Measurements from ENCODE around the gene SLAMF8. TPM values are rescaled to one million over a fixed set of nuclear protein-coding genes. Genes with fewer than 3 reads are reported as not detected.

The SLAMF8 gene
- total RNA-seq, 1 experiment from 2014 or later, result not detected

DNA sequence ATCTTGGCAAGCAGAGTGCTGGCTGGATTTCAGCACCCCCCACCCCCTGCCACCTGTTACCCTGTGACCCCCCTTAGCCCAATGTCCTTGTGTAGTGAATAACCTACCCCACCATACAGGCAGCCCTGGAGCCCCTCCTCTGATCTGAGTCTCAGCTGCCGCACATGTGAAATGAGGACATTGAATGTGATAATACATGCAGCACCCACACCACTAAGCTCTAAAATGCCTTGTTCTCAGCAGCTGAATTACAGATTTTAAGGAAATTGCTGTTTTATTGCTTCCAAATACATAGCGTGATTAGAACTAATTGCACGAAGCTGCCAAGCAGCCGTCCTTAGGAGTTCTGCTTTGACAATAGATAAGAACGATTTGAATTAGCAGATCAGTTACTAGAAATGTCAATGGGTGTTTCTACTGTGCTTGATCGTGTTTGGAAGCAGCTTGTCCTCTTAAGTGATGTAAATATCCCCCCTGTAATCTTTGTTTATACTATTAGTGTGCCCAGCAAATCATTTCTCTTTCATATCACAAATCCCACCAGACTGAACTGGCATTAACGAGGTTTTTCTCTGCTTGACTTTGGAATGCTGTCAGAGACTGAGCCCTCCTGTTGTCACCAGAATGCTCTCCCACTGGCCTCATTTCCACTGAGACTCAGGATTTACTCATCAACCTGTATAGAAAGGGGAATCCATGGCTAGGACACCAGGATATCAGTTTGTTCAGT, 4.9 kb downstream of the SLAMF8 start:
- no TSS peak for BruUV-seq (replicated peaks)
- TF ChIP-seq, protein P1, sequence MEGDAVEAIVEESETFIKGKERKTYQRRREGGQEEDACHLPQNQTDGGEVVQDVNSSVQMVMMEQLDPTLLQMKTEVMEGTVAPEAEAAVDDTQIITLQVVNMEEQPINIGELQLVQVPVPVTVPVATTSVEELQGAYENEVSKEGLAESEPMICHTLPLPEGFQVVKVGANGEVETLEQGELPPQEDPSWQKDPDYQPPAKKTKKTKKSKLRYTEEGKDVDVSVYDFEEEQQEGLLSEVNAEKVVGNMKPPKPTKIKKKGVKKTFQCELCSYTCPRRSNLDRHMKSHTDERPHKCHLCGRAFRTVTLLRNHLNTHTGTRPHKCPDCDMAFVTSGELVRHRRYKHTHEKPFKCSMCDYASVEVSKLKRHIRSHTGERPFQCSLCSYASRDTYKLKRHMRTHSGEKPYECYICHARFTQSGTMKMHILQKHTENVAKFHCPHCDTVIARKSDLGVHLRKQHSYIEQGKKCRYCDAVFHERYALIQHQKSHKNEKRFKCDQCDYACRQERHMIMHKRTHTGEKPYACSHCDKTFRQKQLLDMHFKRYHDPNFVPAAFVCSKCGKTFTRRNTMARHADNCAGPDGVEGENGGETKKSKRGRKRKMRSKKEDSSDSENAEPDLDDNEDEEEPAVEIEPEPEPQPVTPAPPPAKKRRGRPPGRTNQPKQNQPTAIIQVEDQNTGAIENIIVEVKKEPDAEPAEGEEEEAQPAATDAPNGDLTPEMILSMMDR (IDR thresholded peaks at IDR 0.05; ENCODE audit: unreplicated experiment), result no peak
- CTCF ChIA-PET, result interaction anchor here (0.7 to 7.1 kb wide), 6 partner anchors 8 to 698 kb away, joined by 3 to 54 read pairs (median 6); no protein-coding TSS in a partner anchor
- no peaks in the 10 kb centered on the region for H3K27me3 Mint-ChIP-seq (ENCODE audit: insufficient read depth, unreplicated experiment)
- no peaks in the 10 kb centered on the region for H3K9me3 Mint-ChIP-seq (ENCODE audit: unreplicated experiment)
- H3K36me3 Mint-ChIP-seq (ENCODE audit: insufficient read depth, unreplicated experiment), result no peaks in the 10 kb centered on the region
- DNase-seq (ENCODE audit: unreplicated experiment), result no peak
- H3K27ac Mint-ChIP-seq (ENCODE audit: low read depth, unreplicated experiment), result no peak overlapping the region
- POLR2A ChIA-PET, result interaction anchor here (1.1 to 1.6 kb wide), 2 partner anchors 14 to 19 kb away, joined by 3 to 4 read pairs; no protein-coding TSS in a partner anchor
- H3K4me3 Mint-ChIP-seq (ENCODE audit: unreplicated experiment), result no peak overlapping the region
- intact Hi-C loops (cut with micrococcal nuclease), result no loop called here
- H3K4me1 Mint-ChIP-seq (ENCODE audit: insufficient read depth, unreplicated experiment), result peaks cover 2% of the 10 kb centered on the region

DNA sequence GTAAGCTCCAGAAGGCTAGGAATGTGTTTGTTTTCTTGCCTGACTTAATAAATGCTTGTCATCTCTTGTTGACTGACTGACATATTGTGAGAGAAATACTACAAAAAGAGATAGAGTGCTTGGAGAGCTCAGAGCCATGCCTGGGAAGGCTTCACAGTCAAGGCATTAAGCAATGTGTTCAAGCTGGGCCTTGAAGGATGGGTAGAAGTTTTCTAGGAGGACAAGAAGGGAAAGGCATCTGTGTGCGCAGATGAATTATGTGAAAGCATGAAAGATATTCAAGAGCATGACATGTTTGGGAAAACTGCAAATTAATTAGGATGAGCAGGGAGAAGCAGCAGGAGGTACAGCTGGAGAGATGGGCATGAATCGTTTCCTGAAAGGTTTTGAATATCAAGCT, 5.6 kb downstream of the SLAMF8 start:
- TF ChIP-seq, protein P1 (IDR thresholded peaks at IDR 0.05; ENCODE audit: unreplicated experiment), result no peak
- no peak overlapping the region for H3K27ac Mint-ChIP-seq (ENCODE audit: low read depth, unreplicated experiment)
- no peak for DNase-seq (ENCODE audit: unreplicated experiment)
- no peaks in the 10 kb centered on the region for H3K9me3 Mint-ChIP-seq (ENCODE audit: unreplicated experiment)
- H3K4me1 Mint-ChIP-seq (ENCODE audit: insufficient read depth, unreplicated experiment), result peaks cover 5% of the 10 kb centered on the region
- intact Hi-C loops (cut with micrococcal nuclease), result no loop called here
- POLR2A ChIA-PET, result interaction anchor here (0.7 to 1.6 kb wide), 4 partner anchors 9 to 51 kb away, joined by 3 to 4 read pairs (median 4); no protein-coding TSS in a partner anchor
- no TSS peak for BruUV-seq (replicated peaks)
- no peak overlapping the region for H3K4me3 Mint-ChIP-seq (ENCODE audit: unreplicated experiment)
- H3K36me3 Mint-ChIP-seq (ENCODE audit: insufficient read depth, unreplicated experiment), result no peaks in the 10 kb centered on the region
- no peaks in the 10 kb centered on the region for H3K27me3 Mint-ChIP-seq (ENCODE audit: insufficient read depth, unreplicated experiment)
- CTCF ChIA-PET, result interaction anchor here (1.0 to 7.1 kb wide), 8 partner anchors 9 to 699 kb away, joined by 3 to 54 read pairs (median 4); no protein-coding TSS in a partner anchor

DNA sequence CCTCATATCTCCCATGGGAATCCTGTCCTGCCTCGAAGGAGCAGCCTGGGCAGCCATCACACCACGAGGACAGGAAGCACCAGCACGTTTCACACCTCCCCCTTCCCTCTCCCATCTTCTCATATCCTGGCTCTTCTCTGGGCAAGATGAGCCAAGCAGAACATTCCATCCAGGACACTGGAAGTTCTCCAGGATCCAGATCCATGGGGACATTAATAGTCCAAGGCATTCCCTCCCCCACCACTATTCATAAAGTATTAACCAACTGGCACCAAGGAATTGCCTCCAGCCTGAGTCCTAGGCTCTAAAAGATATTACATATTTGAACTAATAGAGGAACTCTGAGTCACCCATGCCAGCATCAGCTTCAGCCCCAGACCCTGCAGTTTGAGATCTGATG, 8.7 kb downstream of the SLAMF8 start:
- TF ChIP-seq, protein P1 (IDR thresholded peaks at IDR 0.05; ENCODE audit: unreplicated experiment), result no peak
- ChIA-PET POLR2A (no interaction called here), CTCF (interaction anchor here (1.2 to 7.1 kb wide), 5 partner anchors 11 to 172 kb away, joined by 4 to 54 read pairs (median 8); no protein-coding TSS in a partner anchor)
- no peaks in the 10 kb centered on the region for H3K9me3 Mint-ChIP-seq (ENCODE audit: unreplicated experiment)
- H3K27ac Mint-ChIP-seq (ENCODE audit: low read depth, unreplicated experiment), result no peak overlapping the region
- no peaks in the 10 kb centered on the region for H3K36me3 Mint-ChIP-seq (ENCODE audit: insufficient read depth, unreplicated experiment)
- H3K4me1 Mint-ChIP-seq (ENCODE audit: insufficient read depth, unreplicated experiment), result peaks cover 5% of the 10 kb centered on the region
- H3K4me3 Mint-ChIP-seq (ENCODE audit: unreplicated experiment), result no peak overlapping the region
- DNase-seq (ENCODE audit: unreplicated experiment), result no peak
- intact Hi-C loops (cut with micrococcal nuclease), result no loop called here
- H3K27me3 Mint-ChIP-seq (ENCODE audit: insufficient read depth, unreplicated experiment), result no peaks in the 10 kb centered on the region
- no TSS peak for BruUV-seq (replicated peaks)

DNA sequence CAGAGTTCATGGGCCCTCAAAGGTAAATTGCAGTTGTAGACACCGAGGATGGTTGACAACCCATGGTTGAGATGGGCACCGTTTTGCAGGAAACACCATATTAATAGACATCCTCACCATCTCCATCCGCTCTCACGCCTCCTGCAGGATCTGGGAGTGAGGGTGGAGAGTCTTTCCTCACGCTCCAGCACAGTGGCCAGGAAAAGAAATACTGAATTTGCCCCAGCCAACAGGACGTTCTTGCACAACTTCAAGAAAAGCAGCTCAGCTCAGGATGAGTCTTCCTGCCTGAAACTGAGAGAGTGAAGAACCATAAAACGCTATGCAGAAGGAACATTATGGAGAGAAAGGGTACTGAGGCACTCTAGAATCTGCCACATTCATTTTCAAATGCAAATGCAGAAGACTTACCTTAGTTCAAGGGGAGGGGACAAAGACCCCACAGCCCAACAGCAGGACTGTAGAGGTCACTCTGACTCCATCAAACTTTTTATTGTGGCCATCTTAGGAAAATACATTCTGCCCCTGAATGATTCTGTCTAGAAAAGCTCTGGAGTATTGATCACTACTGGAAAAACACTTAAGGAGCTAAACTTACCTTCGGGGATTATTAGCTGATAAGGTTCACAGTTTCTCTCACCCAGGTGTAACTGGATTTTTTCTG, 9.3 kb downstream of the SLAMF8 start:
- Mint-ChIP-seq H3K9me3 (ENCODE audit: unreplicated experiment) (no peaks in the 10 kb centered on the region), H3K27me3 (ENCODE audit: insufficient read depth, unreplicated experiment) (no peaks in the 10 kb centered on the region), H3K36me3 (ENCODE audit: insufficient read depth, unreplicated experiment) (no peaks in the 10 kb centered on the region), H3K27ac (ENCODE audit: low read depth, unreplicated experiment) (no peak overlapping the region), H3K4me3 (ENCODE audit: unreplicated experiment) (no peak overlapping the region), H3K4me1 (ENCODE audit: insufficient read depth, unreplicated experiment) (peaks cover 5% of the 10 kb centered on the region)
- peak; percentile 19 for DNase-seq (ENCODE audit: unreplicated experiment)
- no TSS peak for BruUV-seq (replicated peaks)
- intact Hi-C loops (cut with micrococcal nuclease), result no loop called here
- POLR2A ChIA-PET, result no interaction called here
- CTCF ChIA-PET, result interaction anchor here (0.5 to 1.9 kb wide), 8 partner anchors 10 to 664 kb away, joined by 3 to 13 read pairs (median 4); no protein-coding TSS in a partner anchor
- TF ChIP-seq, protein P1 (IDR thresholded peaks at IDR 0.05; ENCODE audit: unreplicated experiment), result peak; percentile 10
